GM21367 (cell line): Measurements from ENCODE around the gene SDC3.

ENCODE experiments used
- ATAC-seq: cut with Tn5 transposase; IDR thresholded peaks from one replicate; pipeline ENCODE4 v1.9.1; 2021; ENCODE audit not compliant: unreplicated experiment

SDC3 gene

GRCh38 chr1:30891227-30891552 is 17.4 kb downstream of the SDC3 start:
- no peak for ATAC-seq

GRCh38 chr1:30890502-30891226 is 17.9 kb downstream of the SDC3 start:
- no peak for ATAC-seq

- no peak for ATAC-seq
These were observed 19.0 kb downstream of the SDC3 start for GRCh38 chr1:30889511-30889910.

GRCh38 chr1:30888975-30889374 is 19.6 kb downstream of the SDC3 start:
- ATAC-seq, result no peak

- ATAC-seq, result no peak
These were observed 20.2 kb downstream of the SDC3 start for GRCh38 chr1:30888391-30888790.

GRCh38 chr1:30887485-30888315 is 20.9 kb downstream of the SDC3 start:
- ATAC-seq, result no peak

GRCh38 chr1:30886710-30887428 is 21.7 kb downstream of the SDC3 start:
- ATAC-seq, result no peak

GRCh38 chr1:30885570-30886522 is 22.7 kb downstream of the SDC3 start:
- ATAC-seq, result no peak

GRCh38 chr1:30884723-30885122 is 23.8 kb downstream of the SDC3 start:
- ATAC-seq, result no peak

GRCh38 chr1:30883389-30884172 is 25.0 kb downstream of the SDC3 start:
- ATAC-seq, result no peak

GRCh38 chr1:30882678-30883388 is 25.7 kb downstream of the SDC3 start:
- ATAC-seq, result no peak

GRCh38 chr1:30881319-30882181 is 27.0 kb downstream of the SDC3 start:
- ATAC-seq, result peak; percentile 65

- ATAC-seq, result no peak
These were observed 27.8 kb downstream of the SDC3 start for GRCh38 chr1:30880678-30881318.

GRCh38 chr1:30879940-30880677 is 28.4 kb downstream of the SDC3 start:
- ATAC-seq, result no peak

GRCh38 chr1:30879126-30879786 is 29.3 kb downstream of the SDC3 start:
- no peak for ATAC-seq

GRCh38 chr1:30878559-30878958 is 30.0 kb downstream of the SDC3 start:
- ATAC-seq, result no peak

GRCh38 chr1:30878016-30878415 is 30.5 kb downstream of the SDC3 start:
- ATAC-seq, result no peak
